GM06990 (cell line): ENCODE data around the gene SOX5.

Source experiments
- DNase-seq: peaks from one replicate; pipeline ENCODE4 v3.0.0-alpha.2; 2011; ENCODE audit not compliant: insufficient read length; ENCODE audit errors: extremely low read depth
- H3K27me3 ChIP-seq: replicated peaks from 2 replicates; pipeline ENCODE4 v1.6.0; 2011; ENCODE audit warnings: low read length; ENCODE audit not compliant: control insufficient read depth, insufficient read depth
- H3K36me3 ChIP-seq: 2 replicates; pipeline ENCODE4 v1.5.1; 2011; ENCODE audit warnings: low read length; ENCODE audit not compliant: control insufficient read depth, insufficient read depth
- H3K4me3 ChIP-seq: replicated peaks from 2 replicates; pipeline ENCODE4 v1.5.1; 2011; ENCODE audit warnings: low read depth, mild to moderate bottlenecking, control low read depth, low read length
- CTCF ChIP-seq: IDR thresholded peaks from 2 replicates; pipeline ENCODE4 v1.5.1; 2011; ENCODE audit warnings: low read length, control low read depth, mild to moderate bottlenecking, inconsistent platforms; ENCODE audit not compliant: insufficient read depth, poor library complexity, severe bottlenecking

Gene SOX5

GRCh38 chr12:23889069-23889440, 60.4 kb downstream of the SOX5 start:
- Histone ChIP-seq H3K36me3 (no peaks in the 10 kb centered on the region), H3K27me3 (no peaks in the 10 kb centered on the region), H3K4me3 (no peak overlapping the region)
- no peak for TF ChIP-seq CTCF
- DNase-seq = no peak

- Histone ChIP-seq H3K36me3 (no peaks in the 10 kb centered on the region), H3K27me3 (no peaks in the 10 kb centered on the region), H3K4me3 (no peak overlapping the region)
- DNase-seq = no peak
- TF ChIP-seq CTCF = no peak
Observed at GRCh38 chr12:23888396-23889068, 60.9 kb downstream of the SOX5 start.

- no peaks in the 10 kb centered on the region for H3K27me3 ChIP-seq
- DNase-seq = no peak
- no peak overlapping the region for H3K4me3 ChIP-seq
- no peaks in the 10 kb centered on the region for H3K36me3 ChIP-seq
- no peak for TF ChIP-seq CTCF
Observed at GRCh38 chr12:23887055-23887835, 62.2 kb downstream of the SOX5 start.

GRCh38 chr12:23885394-23885793, 64.1 kb downstream of the SOX5 start:
- Histone ChIP-seq H3K36me3 (no peaks in the 10 kb centered on the region), H3K4me3 (no peak overlapping the region), H3K27me3 (no peaks in the 10 kb centered on the region)
- TF ChIP-seq CTCF = no peak
- no peak for DNase-seq

- H3K27me3 ChIP-seq = no peaks in the 10 kb centered on the region
- DNase-seq = no peak
- no peaks in the 10 kb centered on the region for H3K36me3 ChIP-seq
- no peak for TF ChIP-seq CTCF
- H3K4me3 ChIP-seq = no peak overlapping the region
Observed at GRCh38 chr12:23884909-23885308, 64.6 kb downstream of the SOX5 start.
